HCT116 (cell line): ENCODE measurements around the gene CD200R1L.

ENCODE experiments used
- EZH2phosphoT487 ChIP-seq: fragments of 200-600 bp; IDR thresholded peaks from 2 replicates; pipeline ENCODE4 v1.6.1; 2018; ENCODE audit warnings: antibody characterized with exemption, borderline replicate concordance
- FOSL1 ChIP-seq: IDR thresholded peaks from 2 replicates; pipeline ENCODE4 v1.6.1; 2012; ENCODE audit warnings: low read depth
- POLR2A ChIP-seq: IDR thresholded peaks from 2 replicates; pipeline ENCODE4 v1.7.0; 2011; ENCODE audit warnings: borderline replicate concordance; ENCODE audit not compliant: insufficient read depth, insufficient read length; ENCODE audit errors: extremely low read depth
- POLR2AphosphoS5 ChIP-seq: IDR thresholded peaks from 2 replicates; pipeline ENCODE4 v1.6.1; 2011; ENCODE audit warnings: mild to moderate bottlenecking, low read depth, low read length, moderate library complexity
- TF ChIP-seq, protein P1 (sequence below), 3 experiments: fragments of 200-600 bp in 1 of 3; sonication (generic) in 1 of 3; IDR thresholded peaks in 2 of 3; conservative IDR thresholded peaks in 1 of 3; 2 replicates each; pipeline ENCODE4 v1.5.1; 2012 to 2017; ENCODE audit warnings: low read depth in 2 of 3, low read length in 2 of 3, antibody characterized with exemption in 1 of 3, borderline replicate concordance in 1 of 3, control low read depth in 1 of 3, mild to moderate bottlenecking in 1 of 3, mixed read lengths in 1 of 3, mixed run types in 1 of 3, moderate library complexity in 1 of 3; ENCODE audit not compliant: insufficient read depth in 1 of 3

DNA sequence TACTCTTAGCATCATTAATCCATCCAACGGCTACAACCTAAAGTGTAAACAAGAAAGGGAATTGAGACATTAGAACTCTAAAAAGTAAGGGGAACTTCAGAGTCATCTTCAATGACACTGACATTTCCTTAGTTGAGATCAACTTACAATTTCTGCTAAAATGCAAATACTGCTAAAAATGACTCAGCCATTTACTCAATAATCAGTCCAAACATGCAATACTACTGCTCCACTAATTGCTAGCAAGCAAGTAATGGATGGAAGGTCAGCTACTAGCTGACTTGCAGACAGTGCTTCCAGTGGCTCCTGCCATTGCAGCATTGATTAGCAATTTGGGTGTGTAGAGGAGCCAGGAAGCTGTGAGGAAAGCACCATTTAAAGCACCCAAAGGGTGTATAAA lies 28.4 kb downstream of the CD200R1L start:
- TF ChIP-seq EZH2phosphoT487, result no peak
- no peak for TF ChIP-seq POLR2AphosphoS5
- no peak for TF ChIP-seq POLR2A
- TF ChIP-seq FOSL1, result no peak
- TF ChIP-seq, protein P1, sequence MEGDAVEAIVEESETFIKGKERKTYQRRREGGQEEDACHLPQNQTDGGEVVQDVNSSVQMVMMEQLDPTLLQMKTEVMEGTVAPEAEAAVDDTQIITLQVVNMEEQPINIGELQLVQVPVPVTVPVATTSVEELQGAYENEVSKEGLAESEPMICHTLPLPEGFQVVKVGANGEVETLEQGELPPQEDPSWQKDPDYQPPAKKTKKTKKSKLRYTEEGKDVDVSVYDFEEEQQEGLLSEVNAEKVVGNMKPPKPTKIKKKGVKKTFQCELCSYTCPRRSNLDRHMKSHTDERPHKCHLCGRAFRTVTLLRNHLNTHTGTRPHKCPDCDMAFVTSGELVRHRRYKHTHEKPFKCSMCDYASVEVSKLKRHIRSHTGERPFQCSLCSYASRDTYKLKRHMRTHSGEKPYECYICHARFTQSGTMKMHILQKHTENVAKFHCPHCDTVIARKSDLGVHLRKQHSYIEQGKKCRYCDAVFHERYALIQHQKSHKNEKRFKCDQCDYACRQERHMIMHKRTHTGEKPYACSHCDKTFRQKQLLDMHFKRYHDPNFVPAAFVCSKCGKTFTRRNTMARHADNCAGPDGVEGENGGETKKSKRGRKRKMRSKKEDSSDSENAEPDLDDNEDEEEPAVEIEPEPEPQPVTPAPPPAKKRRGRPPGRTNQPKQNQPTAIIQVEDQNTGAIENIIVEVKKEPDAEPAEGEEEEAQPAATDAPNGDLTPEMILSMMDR (IDR thresholded peaks at IDR 0.05 in 2 of 3, conservative IDR thresholded peaks at IDR 0.05 in 1 of 3; ENCODE audit: borderline replicate concordance in 1 of 3, insufficient read depth in 1 of 3, low read depth in 2 of 3, low read length in 2 of 3), result no peak
